ENCODE results near the gene FGF23. TPM values are rescaled to one million over a fixed set of nuclear protein-coding genes. Genes with fewer than 3 reads are reported as not detected.

Gene FGF23
- total and polyA plus RNA-seq, 3 experiments from 2014 or later: not detected

DNA sequence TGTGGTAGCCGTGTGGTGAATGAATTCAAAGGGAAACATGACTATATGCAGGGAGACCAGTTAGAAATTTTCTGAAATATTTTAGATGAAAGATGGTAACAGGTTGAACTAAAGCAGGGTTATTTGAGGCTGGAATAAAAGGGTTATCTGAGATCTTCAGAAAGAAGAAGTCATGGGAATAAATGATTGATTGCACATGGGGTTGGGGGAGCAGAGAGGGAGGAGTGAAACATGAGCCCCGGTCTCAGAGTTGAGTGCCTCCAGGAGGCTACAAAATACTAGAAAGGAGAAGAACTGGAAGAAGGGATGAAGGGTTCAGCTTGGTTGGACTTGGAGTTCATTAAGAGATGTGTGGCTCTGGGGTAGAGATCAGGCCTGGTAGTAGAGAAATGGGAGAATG is 16.3 kb upstream of the FGF23 start:
- no peak for DNase-seq
- POLR2A ChIA-PET: no interaction called here
- CTCF ChIA-PET: no interaction called here

GRCh38 chr12:4393211-4393610 is 13.7 kb upstream of the FGF23 start:
- Histone ChIP-seq H3K36me3 (ENCODE audit: insufficient read depth, low read length) (no peaks in the 10 kb centered on the region), H3K27me3 (ENCODE audit: insufficient read depth, low read length, poor library complexity, severe bottlenecking) (peaks cover 8% of the 10 kb centered on the region), H3K27ac (ENCODE audit: low read depth, low read length) (no peak overlapping the region), H3K4me3 (ENCODE audit: low read length) (no peak overlapping the region), H3K9me3 (ENCODE audit: low read length) (no peaks in the 10 kb centered on the region), H3K4me1 (ENCODE audit: insufficient read depth, low read length) (no peaks in the 10 kb centered on the region)
- Mint-ChIP-seq H3K4me3 (no peak overlapping the region), H3K4me1 (peaks cover 0 to 10% (median 9%) of the 10 kb centered on the region in 3 donors), H3K27me3 (peaks cover 20 to 43% of the 10 kb centered on the region in 2 donors), H3K27ac (no peak overlapping the region), H3K9me3 (no peaks in the 10 kb centered on the region), H3K36me3 (no peaks in the 10 kb centered on the region)
- CTCF ChIA-PET: interaction anchor here (1.2 kb wide), 1 partner anchor 13 kb away, joined by 3 read pairs; no protein-coding TSS in a partner anchor
- DNase-seq: no peak
- POLR2A ChIA-PET: no interaction called here

More for the DNA sequence above, 16.3 kb upstream of the FGF23 start:
- Histone ChIP-seq H3K4me3 (ENCODE audit: low read length) (no peak overlapping the region), H3K27ac (ENCODE audit: low read depth, low read length) (no peak overlapping the region), H3K4me1 (ENCODE audit: insufficient read depth, low read length) (no peaks in the 10 kb centered on the region), H3K9me3 (ENCODE audit: low read length) (no peaks in the 10 kb centered on the region), H3K36me3 (ENCODE audit: insufficient read depth, low read length) (no peaks in the 10 kb centered on the region), H3K27me3 (ENCODE audit: insufficient read depth, low read length, poor library complexity, severe bottlenecking) (peaks cover 8% of the 10 kb centered on the region)
- Mint-ChIP-seq H3K27ac (no peak overlapping the region), H3K9me3 (no peaks in the 10 kb centered on the region), H3K27me3 (peaks cover 24 to 47% of the 10 kb centered on the region in 2 donors), H3K36me3 (no peaks in the 10 kb centered on the region), H3K4me1 (peaks cover 0 to 10% (median 9%) of the 10 kb centered on the region in 3 donors), H3K4me3 (no peak overlapping the region)

DNA sequence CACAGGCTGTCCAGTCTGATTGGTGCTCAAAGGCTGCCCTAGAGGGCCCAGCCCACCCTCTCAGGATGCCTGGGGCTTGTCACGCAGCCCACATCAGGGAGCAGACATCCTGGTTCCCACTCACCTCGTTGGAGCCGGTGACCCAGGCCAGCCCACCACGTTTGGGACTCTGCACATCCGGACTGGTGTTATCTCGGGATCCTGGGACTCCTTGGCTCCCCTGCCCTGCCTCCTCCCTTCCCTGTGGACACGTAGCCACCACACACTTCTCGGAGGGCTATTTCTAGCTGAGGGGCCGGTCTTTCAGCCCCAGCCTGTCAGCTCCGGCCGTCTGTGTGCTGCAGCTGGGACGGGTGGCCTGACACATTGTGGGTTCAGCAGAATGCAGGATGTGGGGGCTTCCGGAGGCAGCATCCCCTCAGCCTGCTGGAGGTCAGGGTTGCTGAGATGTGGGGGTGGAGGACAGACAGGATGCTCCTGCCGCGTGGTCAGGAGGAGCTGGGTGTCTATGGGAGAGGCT is 12.8 kb upstream of the FGF23 start:
- H3K27ac Mint-ChIP-seq: no peak overlapping the region

GRCh38 chr12:4388662-4389061 is 9.2 kb upstream of the FGF23 start:
- no peak overlapping the region for H3K27ac Mint-ChIP-seq
- H3K4me3 Mint-ChIP-seq: no peak overlapping the region
- H3K4me1 Mint-ChIP-seq: peaks cover 0 to 10% (median 9%) of the 10 kb centered on the region in 3 donors
- H3K27me3 Mint-ChIP-seq: peaks cover 0 to 21% of the 10 kb centered on the region in 2 donors
- no peaks in the 10 kb centered on the region for H3K36me3 Mint-ChIP-seq
- ChIA-PET POLR2A (no interaction called here), CTCF (no interaction called here)
- no peaks in the 10 kb centered on the region for H3K36me3 ChIP-seq (ENCODE audit: insufficient read depth, low read length)
- H3K4me1 ChIP-seq (ENCODE audit: insufficient read depth, low read length): no peaks in the 10 kb centered on the region
- no peak overlapping the region for H3K4me3 ChIP-seq (ENCODE audit: low read length)
- DNase-seq: no peak
- no peaks in the 10 kb centered on the region for H3K27me3 ChIP-seq (ENCODE audit: insufficient read depth, low read length, poor library complexity, severe bottlenecking)
- H3K9me3 ChIP-seq (ENCODE audit: low read length): no peaks in the 10 kb centered on the region
- no peaks in the 10 kb centered on the region for H3K9me3 Mint-ChIP-seq
- H3K27ac ChIP-seq (ENCODE audit: low read depth, low read length): no peak overlapping the region

More for the DNA sequence above, 12.8 kb upstream of the FGF23 start:
- Histone ChIP-seq H3K4me3 (ENCODE audit: low read length) (no peak overlapping the region), H3K36me3 (ENCODE audit: insufficient read depth, low read length) (no peaks in the 10 kb centered on the region), H3K9me3 (ENCODE audit: low read length) (no peaks in the 10 kb centered on the region), H3K4me1 (ENCODE audit: insufficient read depth, low read length) (no peaks in the 10 kb centered on the region), H3K27ac (ENCODE audit: low read depth, low read length) (no peak overlapping the region), H3K27me3 (ENCODE audit: insufficient read depth, low read length, poor library complexity, severe bottlenecking) (peaks cover 8% of the 10 kb centered on the region)
- Mint-ChIP-seq H3K9me3 (no peaks in the 10 kb centered on the region), H3K36me3 (no peaks in the 10 kb centered on the region), H3K4me1 (peaks cover 0 to 10% (median 9%) of the 10 kb centered on the region in 3 donors), H3K27me3 (peaks cover 20 to 41% of the 10 kb centered on the region in 2 donors), H3K4me3 (no peak overlapping the region)
- ChIA-PET POLR2A (no interaction called here), CTCF (no interaction called here)
- no peak for DNase-seq

DNA sequence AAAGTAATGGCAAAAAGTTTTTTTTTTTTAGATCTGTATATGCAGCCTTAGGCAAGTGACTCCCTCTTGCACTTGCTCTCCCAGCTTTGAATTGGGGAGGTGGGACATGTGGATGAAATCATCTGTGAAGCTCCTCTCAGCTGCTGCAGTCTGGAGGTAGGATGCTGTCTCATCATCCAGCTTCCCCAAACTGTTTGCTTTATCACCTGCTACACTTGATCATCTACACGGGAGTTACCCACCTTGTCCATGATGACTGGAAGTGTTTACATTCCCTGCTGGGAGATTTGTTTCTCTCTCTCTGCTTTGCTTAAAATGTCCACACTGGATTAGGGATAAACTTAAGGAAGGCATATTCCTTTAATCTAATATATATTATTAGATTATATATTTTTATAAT is 8.5 kb upstream of the FGF23 start:
- Mint-ChIP-seq H3K4me3 (no peak overlapping the region), H3K9me3 (no peaks in the 10 kb centered on the region), H3K36me3 (no peaks in the 10 kb centered on the region), H3K27ac (no peak overlapping the region), H3K4me1 (peaks cover 0 to 10% (median 8%) of the 10 kb centered on the region in 3 donors), H3K27me3 (peaks cover 0 to 17% of the 10 kb centered on the region in 2 donors)
- Histone ChIP-seq H3K9me3 (ENCODE audit: low read length) (no peaks in the 10 kb centered on the region), H3K4me3 (ENCODE audit: low read length) (no peak overlapping the region), H3K27ac (ENCODE audit: low read depth, low read length) (no peak overlapping the region), H3K36me3 (ENCODE audit: insufficient read depth, low read length) (no peaks in the 10 kb centered on the region), H3K4me1 (ENCODE audit: insufficient read depth, low read length) (no peaks in the 10 kb centered on the region), H3K27me3 (ENCODE audit: insufficient read depth, low read length, poor library complexity, severe bottlenecking) (no peaks in the 10 kb centered on the region)
- CTCF ChIA-PET: no interaction called here
- DNase-seq: no peak
- POLR2A ChIA-PET: no interaction called here

DNA sequence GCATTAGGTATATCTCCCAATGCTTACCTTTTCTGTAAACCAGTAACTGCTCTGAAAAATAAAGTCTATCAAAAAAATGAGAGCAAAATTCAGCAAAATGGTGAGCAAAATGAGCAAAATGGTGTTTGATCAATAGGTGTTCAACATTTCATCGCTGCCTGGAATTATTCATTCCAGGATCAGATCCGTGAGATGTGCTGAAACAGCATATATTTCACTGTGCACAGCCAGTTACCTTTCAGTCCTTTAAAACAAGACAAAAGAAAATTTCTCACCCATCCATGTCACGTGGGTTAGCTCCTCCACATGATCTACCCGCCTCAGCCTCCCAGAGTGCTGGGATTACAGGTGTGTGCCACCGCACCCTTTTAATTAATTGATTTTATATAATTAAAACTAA is 8.1 kb upstream of the FGF23 start:
- no peak overlapping the region for H3K4me3 Mint-ChIP-seq
- no peak overlapping the region for H3K4me3 ChIP-seq (ENCODE audit: low read length)
- no peak overlapping the region for H3K27ac Mint-ChIP-seq
- no peaks in the 10 kb centered on the region for H3K4me1 ChIP-seq (ENCODE audit: insufficient read depth, low read length)
- ChIA-PET POLR2A (no interaction called here), CTCF (no interaction called here)
- no peaks in the 10 kb centered on the region for H3K9me3 Mint-ChIP-seq
- DNase-seq: no peak
- no peaks in the 10 kb centered on the region for H3K36me3 ChIP-seq (ENCODE audit: insufficient read depth, low read length)
- H3K4me1 Mint-ChIP-seq: peaks cover 0 to 6% (median 4%) of the 10 kb centered on the region in 3 donors
- H3K9me3 ChIP-seq (ENCODE audit: low read length): no peaks in the 10 kb centered on the region
- H3K27me3 ChIP-seq (ENCODE audit: insufficient read depth, low read length, poor library complexity, severe bottlenecking): no peaks in the 10 kb centered on the region
- no peaks in the 10 kb centered on the region for H3K36me3 Mint-ChIP-seq
- no peak overlapping the region for H3K27ac ChIP-seq (ENCODE audit: low read depth, low read length)
- peaks cover 0 to 13% of the 10 kb centered on the region in 2 donors for H3K27me3 Mint-ChIP-seq

- Histone ChIP-seq H3K4me3 (ENCODE audit: low read length) (no peak overlapping the region), H3K36me3 (ENCODE audit: insufficient read depth, low read length) (no peaks in the 10 kb centered on the region), H3K4me1 (ENCODE audit: insufficient read depth, low read length) (no peaks in the 10 kb centered on the region), H3K27me3 (ENCODE audit: insufficient read depth, low read length, poor library complexity, severe bottlenecking) (no peaks in the 10 kb centered on the region), H3K9me3 (ENCODE audit: low read length) (no peaks in the 10 kb centered on the region), H3K27ac (ENCODE audit: low read depth, low read length) (no peak overlapping the region)
- POLR2A ChIA-PET: no interaction called here
- Mint-ChIP-seq H3K4me1 (peaks cover 0 to 3% (median 0%) of the 10 kb centered on the region in 3 donors), H3K4me3 (no peak overlapping the region), H3K27ac (no peak overlapping the region), H3K9me3 (no peaks in the 10 kb centered on the region), H3K36me3 (no peaks in the 10 kb centered on the region), H3K27me3 (peaks cover 0 to 9% of the 10 kb centered on the region in 2 donors)
- CTCF ChIA-PET: no interaction called here
- no peak for DNase-seq
Measured at GRCh38 chr12:4386801-4387200, 7.3 kb upstream of the FGF23 start.

DNA sequence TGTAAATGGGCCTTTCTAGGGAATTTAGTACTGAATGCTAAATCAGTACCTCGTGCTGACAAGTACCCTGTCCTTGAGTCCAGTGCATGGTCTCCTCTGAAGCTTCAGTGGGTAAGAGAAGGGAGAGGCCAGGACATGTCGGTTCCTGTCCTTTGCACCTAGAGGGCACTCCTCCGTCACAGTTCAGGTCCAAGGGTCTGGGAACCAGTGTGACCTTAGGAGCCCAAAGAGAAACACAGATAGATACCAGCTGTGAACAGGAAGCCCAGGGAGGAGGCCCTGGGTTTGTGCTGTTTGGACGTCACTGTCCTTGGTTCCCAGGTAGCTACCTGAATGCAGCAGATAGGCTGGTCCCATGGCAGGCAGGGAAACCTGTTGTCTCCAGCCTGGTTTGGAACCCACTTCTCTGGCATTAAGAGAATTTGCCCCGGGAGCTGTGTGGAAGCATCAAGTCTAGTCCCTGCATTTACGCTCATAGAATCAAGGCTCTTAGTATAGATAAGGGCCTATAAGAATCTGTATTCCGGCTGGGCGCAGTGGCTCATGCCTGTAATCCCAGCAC is 3.9 kb upstream of the FGF23 start:
- Mint-ChIP-seq H3K4me1 (no peaks in the 10 kb centered on the region), H3K4me3 (no peak overlapping the region), H3K27ac (no peak overlapping the region), H3K9me3 (no peaks in the 10 kb centered on the region), H3K36me3 (no peaks in the 10 kb centered on the region), H3K27me3 (peaks cover 1 to 23% of the 10 kb centered on the region in 2 donors)
- ChIA-PET CTCF (no interaction called here), POLR2A (no interaction called here)
- Histone ChIP-seq H3K36me3 (ENCODE audit: insufficient read depth, low read length) (no peaks in the 10 kb centered on the region), H3K9me3 (ENCODE audit: low read length) (no peaks in the 10 kb centered on the region), H3K27ac (ENCODE audit: low read depth, low read length) (no peak overlapping the region), H3K4me3 (ENCODE audit: low read length) (no peak overlapping the region), H3K4me1 (ENCODE audit: insufficient read depth, low read length) (no peaks in the 10 kb centered on the region), H3K27me3 (ENCODE audit: insufficient read depth, low read length, poor library complexity, severe bottlenecking) (peaks cover 11% of the 10 kb centered on the region)
- no peak for DNase-seq
